BLaER1 (cell line): ENCODE data around the gene CLHC1.
"Not testable (repeated sequence)": the region's sequence is repeated elsewhere in the genome, so short reads cannot be mapped to it uniquely, and the experiment has no call there.

ENCODE experiments used
- H3K27ac ChIP-seq: shearing (Covaris generic); formaldehyde crosslinking; 2 replicates; pipeline ENCODE4 v1.8.1; 2022
- H3K27me3 ChIP-seq: shearing (Covaris generic); formaldehyde crosslinking; 2 replicates; pipeline ENCODE4 v1.8.1; 2022
- H3K36me3 ChIP-seq: shearing (Covaris generic); formaldehyde crosslinking; 2 replicates; pipeline ENCODE4 v1.8.1; 2022
- H3K4me1 ChIP-seq: shearing (Covaris generic); formaldehyde crosslinking; 2 replicates; pipeline ENCODE4 v1.8.1; 2022
- H3K4me2 ChIP-seq: shearing (Covaris generic); formaldehyde crosslinking; 2 replicates; pipeline ENCODE4 v1.8.1; 2022
- H3K4me3 ChIP-seq: shearing (Covaris generic); formaldehyde crosslinking; 2 replicates; pipeline ENCODE4 v1.8.1; 2022
- H3K9ac ChIP-seq: shearing (Covaris generic); formaldehyde crosslinking; 2 replicates; pipeline ENCODE4 v1.8.1; 2022
- H3K9me3 ChIP-seq: shearing (Covaris generic); formaldehyde crosslinking; 2 replicates; pipeline ENCODE4 v1.8.1; 2022
- H4K20me1 ChIP-seq: shearing (Covaris generic); formaldehyde crosslinking; 2 replicates; pipeline ENCODE4 v1.8.1; 2022
- Cebpa-rat ChIP-seq: shearing (Covaris generic); IDR thresholded peaks from 2 replicates; pipeline ENCODE4 v1.8.1; 2022

Gene CLHC1

GRCh38 chr2:55231546-55232083 is 478 bp downstream of the CLHC1 start:
- Histone ChIP-seq H3K27ac (peak overlapping the region; percentile 98), H3K27me3 (no peaks in the 10 kb centered on the region), H3K9ac (peak overlapping the region; percentile 98), H3K4me3 (peak overlapping the region; percentile 90), H4K20me1 (peaks cover 34% of the 10 kb centered on the region), H3K9me3 (no peaks in the 10 kb centered on the region), H3K4me2 (peak overlapping the region; percentile 96), H3K4me1 (peaks cover 43% of the 10 kb centered on the region), H3K36me3 (peaks cover 38% of the 10 kb centered on the region)
- no peak for TF ChIP-seq Cebpa-rat

GRCh38 chr2:55230551-55230950 is 1.5 kb downstream of the CLHC1 start:
- H3K27me3 ChIP-seq = no peaks in the 10 kb centered on the region
- H3K9me3 ChIP-seq = no peaks in the 10 kb centered on the region
- no peak overlapping the region for H3K27ac ChIP-seq
- peak overlapping the region; percentile 96; the same call in 1 of the 2 replicates for H3K4me2 ChIP-seq
- peaks cover 43% of the 10 kb centered on the region for H3K4me1 ChIP-seq
- peaks cover 24% of the 10 kb centered on the region for H4K20me1 ChIP-seq
- H3K36me3 ChIP-seq = peaks cover 27% of the 10 kb centered on the region
- H3K9ac ChIP-seq = no peak overlapping the region
- no peak overlapping the region for H3K4me3 ChIP-seq
- TF ChIP-seq Cebpa-rat = no peak

GRCh38 chr2:55229221-55229620 is 2.9 kb downstream of the CLHC1 start:
- Histone ChIP-seq H3K36me3 (peaks cover 14% of the 10 kb centered on the region), H3K27me3 (no peaks in the 10 kb centered on the region), H3K9me3 (no peaks in the 10 kb centered on the region), H3K9ac (no peak overlapping the region), H4K20me1 (peaks cover 11% of the 10 kb centered on the region), H3K4me3 (no peak overlapping the region), H3K4me2 (no peak overlapping the region), H3K27ac (no peak overlapping the region), H3K4me1 (peaks cover 32% of the 10 kb centered on the region)
- TF ChIP-seq Cebpa-rat = no peak

- Histone ChIP-seq H3K4me2 (peak overlapping the region; percentile 65), H3K4me3 (no peak overlapping the region), H3K27me3 (no peaks in the 10 kb centered on the region), H3K27ac (peak overlapping the region; percentile 25; the same call in 1 of the 2 replicates), H3K9me3 (no peaks in the 10 kb centered on the region), H3K9ac (no peak overlapping the region), H4K20me1 (peaks cover under 1% of the 10 kb centered on the region; the same call in 1 of the 2 replicates), H3K4me1 (peaks cover 23% of the 10 kb centered on the region), H3K36me3 (0 out of 2 replicates have a peak, but pooled peaks cover 5% of the 10 kb centered on the region)
- TF ChIP-seq Cebpa-rat = no peak
Measured at GRCh38 chr2:55228226-55228563, 3.9 kb downstream of the CLHC1 start.

- H4K20me1 ChIP-seq, H3K9me3 ChIP-seq, H3K27me3 ChIP-seq, H3K9ac ChIP-seq, H3K4me3 ChIP-seq, H3K36me3 ChIP-seq: not testable (repeated sequence)
- peaks cover 27% of the 10 kb centered on the region for H3K4me1 ChIP-seq
- H3K4me2 ChIP-seq = peak overlapping the region; percentile 65
- H3K27ac ChIP-seq = peak overlapping the region; percentile 25; the same call in 1 of the 2 replicates
Measured at GRCh38 chr2:55227437-55228225, 4.5 kb downstream of the CLHC1 start.

- Histone ChIP-seq H3K36me3 (0 out of 2 replicates have a peak, but pooled peaks cover 5% of the 10 kb centered on the region), H3K4me2 (no peak overlapping the region), H4K20me1 (no peaks in the 10 kb centered on the region), H3K9me3 (no peaks in the 10 kb centered on the region), H3K9ac (no peak overlapping the region), H3K27ac (no peak overlapping the region), H3K4me1 (peaks cover 21% of the 10 kb centered on the region), H3K27me3 (no peaks in the 10 kb centered on the region), H3K4me3 (no peak overlapping the region)
- TF ChIP-seq Cebpa-rat = no peak
Measured at GRCh38 chr2:55225481-55226020, 6.5 kb downstream of the CLHC1 start.

GRCh38 chr2:55224761-55225261 is 7.3 kb downstream of the CLHC1 start:
- Histone ChIP-seq H4K20me1 (no peaks in the 10 kb centered on the region), H3K27me3 (no peaks in the 10 kb centered on the region), H3K9ac (no peak overlapping the region), H3K27ac (no peak overlapping the region), H3K4me3 (no peak overlapping the region), H3K4me1 (peaks cover 20% of the 10 kb centered on the region), H3K4me2 (no peak overlapping the region), H3K9me3 (no peaks in the 10 kb centered on the region), H3K36me3 (0 out of 2 replicates have a peak, but pooled peaks cover 5% of the 10 kb centered on the region)
- no peak for TF ChIP-seq Cebpa-rat

- Histone ChIP-seq H3K4me3 (peak overlapping the region; percentile 77), H3K27me3 (no peaks in the 10 kb centered on the region), H4K20me1 (no peaks in the 10 kb centered on the region), H3K27ac (0 out of 2 replicates have a peak overlapping the region, but pooled peaks have one; percentile 92), H3K4me1 (peaks cover 20% of the 10 kb centered on the region), H3K9ac (no peak overlapping the region), H3K4me2 (peak overlapping the region; percentile 81), H3K36me3 (no peaks in the 10 kb centered on the region), H3K9me3 (no peaks in the 10 kb centered on the region)
- TF ChIP-seq Cebpa-rat = no peak
Measured at GRCh38 chr2:55223958-55224760, 7.9 kb downstream of the CLHC1 start.

- no peaks in the 10 kb centered on the region for H3K4me1 ChIP-seq
- no peaks in the 10 kb centered on the region for H3K9me3 ChIP-seq
- no peak overlapping the region for H3K9ac ChIP-seq
- no peaks in the 10 kb centered on the region for H4K20me1 ChIP-seq
- H3K27ac ChIP-seq = no peak overlapping the region
- H3K36me3 ChIP-seq = 0 out of 2 replicates have a peak, but pooled peaks cover 4% of the 10 kb centered on the region
- H3K4me3 ChIP-seq = no peak overlapping the region
- TF ChIP-seq Cebpa-rat = no peak
- H3K27me3 ChIP-seq = no peaks in the 10 kb centered on the region
- H3K4me2 ChIP-seq = no peak overlapping the region
Measured at GRCh38 chr2:55213822-55214221, 18.3 kb downstream of the CLHC1 start.
